Nucleus accumbens (tissue), 56 donors: ENCODE data around the gene AGBL3.

Experiments used
- DNase-seq, 56 donors: peaks; one replicate each; lab custom pipeline; 2025; lab: John Stamatoyannopoulos, UW

The AGBL3 gene

GRCh38 chr7:134986363-134987251 lies at the start of gene AGBL3:
Gene AGBL3 (plus strand): TSS chr7:134986508. CDS start chr7:134987934, 1,426 bp downstream.
- DNase-seq = peak; percentile 35 to 96 (median 90)

GRCh38 chr7:134936893-134937510 lies 49.3 kb upstream of the AGBL3 start:
- DNase-seq = no peak

GRCh38 chr7:134938141-134938540 lies 48.2 kb upstream of the AGBL3 start:
- DNase-seq = no peak

GRCh38 chr7:134939136-134939535 lies 47.2 kb upstream of the AGBL3 start:
- DNase-seq = no peak

GRCh38 chr7:134940729-134941128 lies 45.6 kb upstream of the AGBL3 start:
- DNase-seq = no peak

- no peak for DNase-seq
Observed at GRCh38 chr7:134941185-134941900, 45.0 kb upstream of the AGBL3 start.

- DNase-seq = no peak
Observed at GRCh38 chr7:134941952-134942351, 44.4 kb upstream of the AGBL3 start.

- no peak for DNase-seq
Observed at GRCh38 chr7:134942690-134943466, 43.4 kb upstream of the AGBL3 start.

GRCh38 chr7:134943785-134944400 lies 42.4 kb upstream of the AGBL3 start:
- DNase-seq = no peak

GRCh38 chr7:134945691-134946090 lies 40.6 kb upstream of the AGBL3 start:
- no peak for DNase-seq

GRCh38 chr7:134946260-134946659 lies 40.0 kb upstream of the AGBL3 start:
- peak in 1 of 56 donors; percentile 5 for DNase-seq

- DNase-seq = no peak
Observed at GRCh38 chr7:134947329-134947728, 39.0 kb upstream of the AGBL3 start.

- no peak for DNase-seq
Observed at GRCh38 chr7:134947831-134948230, 38.5 kb upstream of the AGBL3 start.

GRCh38 chr7:134948246-134948645 lies 38.1 kb upstream of the AGBL3 start:
- no peak for DNase-seq

- DNase-seq = no peak
Observed at GRCh38 chr7:134948736-134949135, 37.6 kb upstream of the AGBL3 start.

GRCh38 chr7:134949171-134949570 lies 37.1 kb upstream of the AGBL3 start:
- DNase-seq = no peak

GRCh38 chr7:134954197-134955082 lies 31.9 kb upstream of the AGBL3 start:
- no peak for DNase-seq

GRCh38 chr7:134957005-134957404 lies 29.3 kb upstream of the AGBL3 start:
- DNase-seq = no peak

GRCh38 chr7:134959810-134960209 lies 26.5 kb upstream of the AGBL3 start:
- peak in 12 of 56 donors; percentile 1 to 42 (median 12) for DNase-seq
